Measurements from ENCODE around the gene PFDN4.

PFDN4 gene

DNA sequence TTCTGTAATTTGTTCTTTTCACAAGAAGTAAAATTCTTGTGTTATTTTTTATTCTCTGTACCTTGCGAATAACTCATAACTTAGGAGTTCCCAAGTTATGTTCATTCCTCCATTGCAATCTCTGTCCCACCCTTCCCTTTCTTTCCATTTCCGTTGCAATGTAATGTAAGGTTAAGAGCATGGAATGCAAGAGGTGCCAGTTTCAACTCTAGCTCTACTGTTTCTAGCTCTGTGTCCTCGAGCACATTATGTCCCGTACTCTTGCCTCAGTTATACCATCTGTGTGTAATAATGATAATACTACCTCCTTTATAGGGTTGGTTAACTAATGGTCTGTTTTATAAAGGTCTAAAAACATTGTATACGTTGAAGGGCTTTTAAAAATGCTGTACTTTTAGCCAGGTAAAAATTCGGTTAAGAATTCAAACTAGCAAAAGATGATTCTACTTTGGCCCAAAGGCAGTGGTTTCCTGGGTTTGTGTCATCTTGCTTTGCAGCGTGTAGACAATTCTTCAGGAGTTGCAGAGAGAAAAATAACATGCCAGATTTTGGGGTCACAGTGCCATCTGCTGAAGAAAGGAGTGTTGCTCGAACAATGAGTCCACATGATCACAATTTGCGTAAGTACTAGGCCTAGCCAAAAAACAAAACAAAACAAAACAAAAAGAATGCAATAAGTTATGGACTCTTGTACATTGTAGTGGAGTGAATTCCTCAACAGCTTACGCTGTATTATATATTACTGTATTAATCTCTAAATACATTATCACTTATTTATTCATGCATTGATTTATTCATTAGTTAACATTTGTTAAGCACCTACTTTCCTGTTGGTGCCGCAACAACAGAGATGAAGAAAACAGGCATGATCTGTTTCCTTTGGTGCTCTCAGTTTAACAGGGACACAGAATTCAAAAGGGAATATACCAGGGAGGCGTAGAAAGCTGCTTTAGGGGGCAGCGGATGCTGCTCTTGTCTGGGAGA lies 10.0 kb upstream of the PFDN4 start:
- no peak for TF ChIP-seq ZFX (IDR thresholded peaks at IDR 0.05; ENCODE audit: borderline replicate concordance)
- TF ChIP-seq, protein P1, sequence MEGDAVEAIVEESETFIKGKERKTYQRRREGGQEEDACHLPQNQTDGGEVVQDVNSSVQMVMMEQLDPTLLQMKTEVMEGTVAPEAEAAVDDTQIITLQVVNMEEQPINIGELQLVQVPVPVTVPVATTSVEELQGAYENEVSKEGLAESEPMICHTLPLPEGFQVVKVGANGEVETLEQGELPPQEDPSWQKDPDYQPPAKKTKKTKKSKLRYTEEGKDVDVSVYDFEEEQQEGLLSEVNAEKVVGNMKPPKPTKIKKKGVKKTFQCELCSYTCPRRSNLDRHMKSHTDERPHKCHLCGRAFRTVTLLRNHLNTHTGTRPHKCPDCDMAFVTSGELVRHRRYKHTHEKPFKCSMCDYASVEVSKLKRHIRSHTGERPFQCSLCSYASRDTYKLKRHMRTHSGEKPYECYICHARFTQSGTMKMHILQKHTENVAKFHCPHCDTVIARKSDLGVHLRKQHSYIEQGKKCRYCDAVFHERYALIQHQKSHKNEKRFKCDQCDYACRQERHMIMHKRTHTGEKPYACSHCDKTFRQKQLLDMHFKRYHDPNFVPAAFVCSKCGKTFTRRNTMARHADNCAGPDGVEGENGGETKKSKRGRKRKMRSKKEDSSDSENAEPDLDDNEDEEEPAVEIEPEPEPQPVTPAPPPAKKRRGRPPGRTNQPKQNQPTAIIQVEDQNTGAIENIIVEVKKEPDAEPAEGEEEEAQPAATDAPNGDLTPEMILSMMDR (IDR thresholded peaks at IDR 0.05): no peak
- no peak overlapping the region for H3K27ac ChIP-seq

DNA sequence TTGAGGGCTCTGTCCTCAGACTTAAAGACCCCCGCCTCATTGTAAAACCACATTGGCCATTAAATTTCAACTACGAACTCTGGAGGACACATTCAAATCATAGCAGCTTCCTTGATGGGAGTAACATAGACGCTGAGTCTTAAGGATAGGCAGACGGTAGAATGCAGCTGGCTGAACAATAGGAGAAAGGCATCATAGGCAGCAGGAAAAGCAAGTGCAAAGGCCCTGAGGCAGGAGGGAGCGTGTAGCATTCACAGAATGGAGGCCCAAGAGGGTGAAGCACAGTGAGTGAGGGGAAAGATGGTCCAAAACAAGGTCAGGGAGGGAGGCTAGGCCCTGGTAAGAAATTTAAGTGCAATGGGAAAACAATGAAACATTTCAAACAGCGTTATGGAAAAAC lies 8.6 kb upstream of the PFDN4 start:
- H3K27ac ChIP-seq: no peak overlapping the region
- TF ChIP-seq, protein P1 (IDR thresholded peaks at IDR 0.05): no peak
- TF ChIP-seq ZFX (IDR thresholded peaks at IDR 0.05; ENCODE audit: borderline replicate concordance): no peak

DNA sequence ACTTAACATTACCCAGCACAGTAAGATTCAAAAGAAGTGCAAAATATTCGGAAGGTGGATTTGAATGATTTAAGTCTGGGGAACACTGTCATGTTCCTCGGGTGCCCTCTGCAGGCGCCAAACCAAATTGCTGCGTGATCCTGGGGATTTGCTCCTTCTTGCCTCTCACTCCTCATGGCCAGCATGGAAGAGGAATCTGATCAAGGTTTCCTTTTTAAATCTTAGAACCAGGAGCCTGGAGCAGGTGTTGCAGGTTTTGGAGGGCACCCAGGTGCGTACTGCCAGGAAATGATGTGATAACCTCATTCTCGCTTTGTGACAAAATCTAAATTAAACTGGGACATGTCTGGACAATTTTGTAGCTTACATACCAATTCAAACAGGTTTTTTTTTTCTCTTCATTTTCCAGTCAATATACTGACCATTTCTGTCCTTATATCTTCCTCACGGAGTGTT lies 8.1 kb upstream of the PFDN4 start:
- H3K27ac ChIP-seq: no peak overlapping the region
- TF ChIP-seq, protein P1 (IDR thresholded peaks at IDR 0.05): peak; percentile 93
- no peak for TF ChIP-seq ZFX (IDR thresholded peaks at IDR 0.05; ENCODE audit: borderline replicate concordance)

DNA sequence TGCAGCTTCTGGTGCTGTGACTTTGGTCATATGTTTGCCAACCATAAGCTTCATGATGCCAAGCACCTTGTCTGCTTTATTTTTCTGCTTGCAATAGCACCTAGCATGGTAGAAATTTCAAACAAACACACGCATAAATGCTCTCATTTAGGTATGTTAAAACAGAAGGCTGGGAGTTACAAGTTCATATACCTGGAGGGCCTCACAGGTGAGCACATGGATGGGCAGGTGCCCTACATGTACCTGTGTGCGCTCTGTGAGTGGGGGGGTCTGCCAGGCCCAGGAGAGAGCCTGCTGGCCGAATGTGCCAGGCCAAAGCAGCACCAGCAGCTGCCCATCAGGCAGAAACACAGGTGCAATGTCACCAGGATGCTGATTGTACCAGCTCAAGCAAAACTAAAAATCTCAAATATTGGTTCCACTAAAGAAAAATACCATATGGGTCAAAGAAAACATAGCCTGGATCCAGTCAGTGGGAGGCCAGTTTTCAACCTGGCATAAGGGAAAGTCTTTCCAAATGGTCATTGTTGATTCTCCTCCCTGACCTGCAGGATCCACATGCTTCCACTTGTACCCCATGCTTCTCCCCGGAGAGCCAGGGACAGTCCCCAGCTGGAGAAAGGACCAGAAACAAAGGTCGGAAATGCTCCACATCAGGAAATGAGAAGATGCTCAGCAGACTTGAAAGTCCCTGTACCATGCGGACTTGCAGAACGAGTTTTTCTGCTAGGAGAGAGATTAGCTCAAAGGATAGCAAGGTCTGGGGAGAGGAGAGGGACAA lies 7.2 kb upstream of the PFDN4 start:
- no peak overlapping the region for H3K27ac ChIP-seq

DNA sequence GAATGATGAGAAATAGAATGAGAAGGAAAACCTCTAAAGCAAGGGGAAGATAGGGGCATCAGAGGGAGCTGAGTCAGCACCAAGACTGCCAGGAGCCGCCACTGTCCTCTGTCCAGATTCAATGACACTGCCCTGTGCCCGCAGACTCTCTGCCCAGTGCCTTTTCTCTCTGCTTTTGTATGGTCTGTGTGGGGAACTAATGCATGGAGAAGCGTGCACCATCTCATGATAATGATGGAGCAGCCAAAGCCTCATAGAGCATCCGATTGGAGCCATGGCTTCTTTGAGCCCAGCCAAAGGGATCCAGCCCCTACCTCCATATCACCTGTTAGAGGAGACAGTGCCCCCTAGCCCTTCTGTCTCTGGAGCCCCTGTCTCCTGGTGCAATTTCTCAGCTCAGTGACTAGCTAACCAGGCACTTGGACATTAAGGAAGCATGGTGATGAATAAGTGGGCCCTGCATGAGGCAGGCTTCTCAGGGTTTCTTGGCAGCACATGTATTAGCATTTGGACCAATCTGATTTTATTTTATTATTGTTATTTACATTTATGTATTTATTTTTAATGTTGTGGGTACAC lies 6.5 kb upstream of the PFDN4 start:
- no peak for TF ChIP-seq ZFX (IDR thresholded peaks at IDR 0.05; ENCODE audit: borderline replicate concordance)
- TF ChIP-seq, protein P1 (IDR thresholded peaks at IDR 0.05): no peak
- no peak overlapping the region for H3K27ac ChIP-seq

More for the DNA sequence above, 7.2 kb upstream of the PFDN4 start:
- TF ChIP-seq, protein P1 (IDR thresholded peaks at IDR 0.05): no peak
- no peak for TF ChIP-seq ZFX (IDR thresholded peaks at IDR 0.05; ENCODE audit: borderline replicate concordance)

DNA sequence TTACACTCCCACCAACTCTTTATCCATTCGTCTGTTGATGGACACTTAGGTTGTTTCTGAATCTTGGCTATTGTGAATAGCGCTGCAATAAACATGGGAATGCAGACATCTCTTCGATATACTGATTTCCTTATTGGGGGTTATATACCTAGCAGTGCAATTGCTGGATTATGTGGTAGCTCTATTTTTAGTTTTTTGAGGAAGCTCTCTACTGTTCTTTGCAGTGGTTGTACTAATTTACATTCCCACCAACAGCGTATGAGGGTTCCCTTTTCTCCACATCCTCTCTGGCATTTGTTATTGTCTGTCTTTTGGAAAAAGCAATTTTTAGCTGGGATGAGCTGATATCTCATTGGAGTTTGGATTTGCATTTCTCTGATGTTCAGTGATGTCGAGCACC lies 4.6 kb upstream of the PFDN4 start:
- H3K27ac ChIP-seq: no peak overlapping the region
- no peak for TF ChIP-seq ZFX (IDR thresholded peaks at IDR 0.05; ENCODE audit: borderline replicate concordance)
- TF ChIP-seq, protein P1 (IDR thresholded peaks at IDR 0.05): no peak
